Bronchus fibroblast of lung (primary cell): ENCODE results near the gene RNF40. TPM values are rescaled to one million over a fixed set of nuclear protein-coding genes. Genes with fewer than 3 reads are reported as not detected.

Source experiments
- total RNA-seq: library from RNA; depleted of rRNA; stranded (reverse); fragments of >200 nt; gene quantifications from 2 replicates; pipeline ENCODE4 v1.2.3, GENCODE V29; 2015

RNF40 gene
- total RNA-seq: 60.7 and 88.3 TPM in 2 replicates

DNA sequence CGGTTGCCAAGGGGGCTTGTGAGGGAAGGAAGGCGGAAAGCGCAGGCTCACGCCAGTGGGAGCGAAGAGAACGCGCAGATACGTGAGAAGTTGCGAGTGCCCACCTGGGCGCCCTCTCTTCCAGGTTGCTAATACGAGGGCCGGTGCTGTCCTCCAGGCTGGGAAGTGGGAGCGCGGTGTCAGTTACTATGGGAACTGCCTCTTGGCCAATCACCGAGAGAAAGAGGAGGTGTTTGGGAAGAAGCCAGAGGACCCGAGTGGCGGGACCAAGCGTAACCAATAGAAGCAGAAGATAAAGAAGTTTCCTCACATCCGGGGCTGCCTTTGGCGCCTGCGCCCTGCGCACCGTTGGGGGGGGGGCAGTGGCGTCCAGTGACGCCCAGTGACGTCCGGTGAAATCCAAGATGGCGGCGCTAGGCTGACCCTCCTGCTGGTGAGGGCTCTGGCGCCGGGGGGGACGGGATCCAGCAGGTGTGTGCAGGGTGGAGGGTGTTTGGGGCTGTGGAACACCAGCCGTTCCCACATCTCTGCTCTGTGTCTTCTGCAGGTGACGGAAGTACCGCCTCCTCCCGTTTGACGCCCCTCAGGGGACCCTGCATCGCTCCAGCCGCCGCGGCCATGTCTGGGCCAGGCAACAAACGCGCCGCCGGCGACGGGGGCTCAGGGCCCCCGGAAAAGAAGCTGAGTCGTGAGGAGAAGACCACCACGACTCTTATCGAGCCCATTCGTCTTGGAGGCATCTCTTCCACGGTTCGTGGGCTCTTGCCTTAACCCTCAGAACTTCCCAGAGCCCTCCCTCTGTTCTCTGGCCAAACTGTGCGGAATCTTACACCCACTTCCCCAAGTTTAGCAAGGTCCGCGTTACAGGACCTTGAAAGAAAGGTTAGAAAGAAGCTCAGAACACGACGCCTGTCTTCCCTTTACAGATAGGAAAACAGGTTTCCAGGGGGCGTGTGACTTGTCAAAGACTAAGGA is at the start of gene RNF40, which contains the start of gene CFAP119:
TSS of gene RNF40 (plus strand) at position 395 of the 975 bp plus-strand sequence. CDS start at position 619, 224 bp downstream.
TSS of gene CFAP119 (minus strand) at position 135 of the 975 bp plus-strand sequence. CDS start 314 bp downstream, outside the sequence.

DNA sequence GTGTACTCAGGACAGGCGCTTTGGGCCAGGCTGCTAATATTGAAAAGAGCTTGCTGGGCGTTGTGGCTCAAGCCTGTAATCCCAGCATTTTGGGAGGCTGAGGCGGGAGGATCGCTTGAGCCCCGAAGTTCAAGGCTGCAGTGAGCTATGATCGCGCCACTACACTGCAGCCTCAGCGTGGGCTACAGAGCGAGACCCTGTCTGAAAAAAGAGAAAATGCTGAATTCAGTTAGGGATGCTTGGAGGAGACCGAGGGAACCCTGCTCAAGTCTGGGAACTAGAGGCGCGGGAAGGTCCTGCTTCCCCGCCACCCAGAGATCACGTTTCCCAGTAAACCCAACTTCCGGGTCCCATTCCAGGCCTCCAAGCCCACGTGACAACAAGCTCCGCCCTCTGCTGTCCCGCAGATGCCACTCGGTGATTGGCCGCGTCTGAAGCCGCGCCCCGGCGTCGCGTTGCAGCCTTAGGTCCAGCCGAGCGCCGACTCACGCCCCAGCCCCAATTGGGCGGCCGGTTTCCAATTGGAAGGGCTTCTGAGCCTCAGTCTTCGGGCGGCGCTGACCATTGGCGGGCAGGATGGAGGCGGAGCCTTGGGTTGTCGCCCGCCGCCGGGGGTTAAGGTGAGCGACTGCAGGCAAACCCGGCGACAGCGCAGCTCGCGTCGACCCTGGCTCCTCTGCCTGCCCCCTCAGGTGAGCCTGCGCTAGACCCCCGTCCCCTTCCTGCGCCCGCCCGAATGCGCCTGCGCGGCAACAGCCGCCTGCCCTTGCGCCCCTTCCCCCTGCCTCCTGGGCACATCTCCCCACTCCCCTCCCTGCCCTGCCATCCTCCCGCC is 14.1 kb upstream of the RNF40 start, which contains the start of gene PHKG2:
TSS of gene PHKG2 (plus strand) at position 627 of the 835 bp plus-strand sequence. CDS start 396 bp downstream, outside the sequence.

DNA sequence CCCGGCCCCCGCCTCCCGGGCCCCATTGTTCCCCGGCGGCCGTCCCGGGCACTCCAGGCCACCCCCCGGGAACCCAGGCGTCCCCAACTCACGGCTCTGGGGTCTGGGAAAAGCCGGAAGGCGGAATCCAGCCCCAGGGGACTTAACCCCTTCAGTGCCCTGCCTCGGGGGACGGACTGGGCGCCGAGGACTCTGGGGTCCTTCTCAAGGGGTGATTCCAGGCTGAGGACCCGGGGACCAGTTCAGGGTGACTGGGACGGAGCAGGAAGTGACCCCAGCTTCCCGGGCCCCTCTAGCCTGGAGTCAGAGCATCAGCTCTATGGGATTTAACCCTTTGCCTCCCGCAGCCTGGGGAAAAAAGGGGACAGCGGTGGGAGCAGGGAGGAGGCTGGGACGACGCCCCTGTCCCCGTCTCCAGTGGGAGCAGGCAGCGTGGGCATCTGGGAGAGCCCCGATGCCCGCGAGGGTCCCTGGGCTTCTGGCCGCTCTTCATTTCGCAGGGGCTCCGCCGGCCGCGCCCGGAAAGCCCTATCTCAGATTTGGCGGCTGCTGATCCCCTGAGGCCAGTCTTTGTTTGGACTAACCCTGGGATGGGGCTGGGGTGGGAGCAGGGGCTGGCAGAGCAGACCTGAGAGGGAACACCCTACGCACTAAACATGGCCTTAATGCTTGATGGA is 25.0 kb downstream of the RNF40 start, which contains the start of gene ZNF629:
TSS of gene ZNF629 (minus strand) at position 270 of the 677 bp plus-strand sequence. CDS start 2,723 bp downstream, outside the sequence.

Other genes starting within 250 kb of the RNF40 start
- 22.9 and 27.9 TPM in 2 replicates for gene ZNF768, start 235.8 kb upstream of the RNF40 start, total RNA-seq
- 7.3 and 8.1 TPM in 2 replicates for gene ZNF747, start 227.5 kb upstream of the RNF40 start, total RNA-seq
- 5.5 and 6.2 TPM in 2 replicates for gene ZNF764, start 203.9 kb upstream of the RNF40 start, total RNA-seq
- 11.1 and 14.0 TPM in 2 replicates for gene ZNF688, start 190.6 kb upstream of the RNF40 start, total RNA-seq
- 4.9 and 6.2 TPM in 2 replicates for gene ZNF785, start 176.6 kb upstream of the RNF40 start, total RNA-seq
- gene ZNF689, start 151.9 kb upstream of the RNF40 start, total RNA-seq: 6.4 and 7.3 TPM in 2 replicates
- gene PRR14, start 111.4 kb upstream of the RNF40 start, total RNA-seq: 21.4 and 23.5 TPM in 2 replicates
- gene FBRS, start 103.9 kb upstream of the RNF40 start, total RNA-seq: 19.3 TPM in 2 replicates
- gene SRCAP, start 63.2 kb upstream of the RNF40 start, total RNA-seq: 6.2 and 12.4 TPM in 2 replicates
- 29.4 and 32.3 TPM in 2 replicates for gene PHKG2, start 13.9 kb upstream of the RNF40 start, total RNA-seq
- 2.7 and 6.2 TPM in 2 replicates for gene CFAP119, start 260 bp upstream of the RNF40 start, total RNA-seq
- 12.5 and 14.1 TPM in 2 replicates for gene ZNF629, start 24.9 kb downstream of the RNF40 start, total RNA-seq
- gene BCL7C, start 131.8 kb downstream of the RNF40 start, total RNA-seq: 79.2 and 85.0 TPM in 2 replicates
- gene CTF1, start 134.3 kb downstream of the RNF40 start, total RNA-seq: 2.5 and 4.7 TPM in 2 replicates
- gene FBXL19, start 161.2 kb downstream of the RNF40 start, total RNA-seq: 16.0 and 19.6 TPM in 2 replicates
- gene ORAI3, start 186.7 kb downstream of the RNF40 start, total RNA-seq: 36.0 and 37.8 TPM in 2 replicates
- 3.7 and 3.9 TPM in 2 replicates for gene SETD1A, start 195.4 kb downstream of the RNF40 start, total RNA-seq
- gene HSD3B7, start 222.9 kb downstream of the RNF40 start, total RNA-seq: 20.4 and 20.7 TPM in 2 replicates
- gene STX1B, start 248.3 kb downstream of the RNF40 start, total RNA-seq: 0.50 and 1.2 TPM in 2 replicates